Breast epithelium (tissue), 4 donors: ENCODE data around the gene BCAS1. TPM values are rescaled to one million over a fixed set of nuclear protein-coding genes. Genes with fewer than 3 reads are reported as not detected.
"Not testable (repeated sequence)": the region's sequence is repeated elsewhere in the genome, so short reads cannot be mapped to it uniquely, and the experiment has no call there.

Experiments
- DNase-seq, 2 donors: peaks; one replicate each; pipeline ENCODE4 v3.0.0-alpha.2; 2019; ENCODE audit warnings: low spot score in 2 of 2
- H3K27ac ChIP-seq, 2 donors: fragments of 200-600 bp; sonication (generic) in 1 of 2; one replicate each; pipeline ENCODE4 v1.5.1; 2016 to 2019; ENCODE audit warnings: mild to moderate bottlenecking in 1 of 2
- H3K27me3 ChIP-seq, 2 donors: fragments of 200-600 bp; sonication (generic) in 1 of 2; one replicate each; pipeline versions ENCODE4 v1.5.1 to v1.6.0; 2017 to 2019; ENCODE audit warnings: control low read depth in 1 of 2, mild to moderate bottlenecking in 1 of 2
- H3K36me3 ChIP-seq: fragments of 200-600 bp; one replicate; pipeline ENCODE4 v1.5.1; 2019
- H3K4me1 ChIP-seq, 2 donors: fragments of 200-600 bp; sonication (generic); one replicate each; pipeline ENCODE4 v1.5.1; 2016 to 2019; ENCODE audit warnings: control low read depth in 1 of 2
- H3K4me3 ChIP-seq, 3 donors: fragments of 200-600 bp; sonication (generic); 1 replicate in 2 of 3; 2 replicates in 1 of 3; pipeline ENCODE4 v1.5.1; 2016 to 2019; ENCODE audit warnings: mild to moderate bottlenecking in 3 of 3, moderate library complexity in 2 of 3
- H3K9me3 ChIP-seq, 2 donors: fragments of 200-600 bp; sonication (generic) in 1 of 2; one replicate each; pipeline ENCODE4 v1.5.1; 2016 to 2019; ENCODE audit warnings: control low read depth in 1 of 2
- CTCF ChIP-seq, 3 donors: fragments of 450-650 bp; IDR thresholded peaks; one replicate each; pipeline ENCODE4 v1.5.1; 2016 to 2017; ENCODE audit warnings: antibody characterized with exemption in 3 of 3, mild to moderate bottlenecking in 3 of 3, moderate library complexity in 3 of 3
- POLR2A ChIP-seq: fragments of 450-650 bp; IDR thresholded peaks from one replicate; pipeline ENCODE4 v1.6.1; 2016; ENCODE audit warnings: antibody characterized with exemption, mild to moderate bottlenecking, moderate library complexity
- POLR2AphosphoS5 ChIP-seq, 3 donors: sonication (generic); formaldehyde crosslinking; IDR thresholded peaks; one replicate each; pipeline ENCODE4 v1.6.1; 2017; ENCODE audit warnings: antibody characterized with exemption in 3 of 3
- intact Hi-C: fragments of 100-400 bp; cut with DNase I; formaldehyde crosslinking; loops from one replicate; pipeline ENCODE4 v1.15.1; 2023; ENCODE audit warnings: low total_unique reads
- total RNA-seq, 3 donors: library from RNA; depleted of rRNA; stranded (reverse); fragments of >200 nt; gene quantifications; one replicate each; pipeline ENCODE4 v1.1.0, GENCODE V29; 2016

BCAS1 gene
- total RNA-seq, 3 donors from 2014 or later: 0.98 to 3.1 TPM; not detected in 1

- H3K27ac ChIP-seq: no peak overlapping the region
- DNase-seq: no peak
- no peaks in the 10 kb centered on the region for H3K4me1 ChIP-seq
- H3K36me3 ChIP-seq: no peaks in the 10 kb centered on the region
- no peaks in the 10 kb centered on the region for H3K9me3 ChIP-seq
- no peaks in the 10 kb centered on the region for H3K27me3 ChIP-seq
- intact Hi-C loops: no loop called here
- H3K4me3 ChIP-seq: no peak overlapping the region
- TF ChIP-seq POLR2AphosphoS5 (IDR thresholded peaks at IDR 0.05): no peak
- TF ChIP-seq CTCF (IDR thresholded peaks at IDR 0.05): no peak
- TF ChIP-seq POLR2A: no peak
Observed at GRCh38 chr20:53980031-53980465, 90.3 kb downstream of the BCAS1 start.

- intact Hi-C loops: no loop called here
Observed at GRCh38 chr20:53978497-53978896, 91.9 kb downstream of the BCAS1 start.

GRCh38 chr20:53977391-53977790 is 93.0 kb downstream of the BCAS1 start:
- Histone ChIP-seq H3K4me1 (no peaks in the 10 kb centered on the region), H3K27me3 (no peaks in the 10 kb centered on the region), H3K4me3 (no peak overlapping the region), H3K36me3 (no peaks in the 10 kb centered on the region), H3K27ac (no peak overlapping the region), H3K9me3 (peaks cover 0 to 7% of the 10 kb centered on the region in 2 donors)
- intact Hi-C loops: no loop called here
- DNase-seq: no peak
- no peak for TF ChIP-seq CTCF (IDR thresholded peaks at IDR 0.05)
- no peak for TF ChIP-seq POLR2A
- no peak for TF ChIP-seq POLR2AphosphoS5 (IDR thresholded peaks at IDR 0.05)

More at GRCh38 chr20:53978497-53978896, 91.9 kb downstream of the BCAS1 start:
- Histone ChIP-seq H3K36me3 (no peaks in the 10 kb centered on the region), H3K27ac (no peak overlapping the region), H3K4me1 (no peaks in the 10 kb centered on the region), H3K9me3 (peaks cover 0 to 5% of the 10 kb centered on the region in 2 donors), H3K4me3 (no peak overlapping the region), H3K27me3 (no peaks in the 10 kb centered on the region)
- TF ChIP-seq CTCF (IDR thresholded peaks at IDR 0.05) (no peak), POLR2A (no peak), POLR2AphosphoS5 (IDR thresholded peaks at IDR 0.05) (no peak)
- DNase-seq: no peak

- no peak for DNase-seq
- TF ChIP-seq POLR2AphosphoS5 (IDR thresholded peaks at IDR 0.05): no peak
- no peak for TF ChIP-seq CTCF (IDR thresholded peaks at IDR 0.05)
- no peak for TF ChIP-seq POLR2A
- no peak overlapping the region for H3K27ac ChIP-seq
- no peaks in the 10 kb centered on the region for H3K27me3 ChIP-seq
- peaks cover 0 to 7% of the 10 kb centered on the region in 2 donors for H3K9me3 ChIP-seq
- H3K4me1 ChIP-seq: no peaks in the 10 kb centered on the region
- intact Hi-C loops: no loop called here
- no peaks in the 10 kb centered on the region for H3K36me3 ChIP-seq
- no peak overlapping the region for H3K4me3 ChIP-seq
Observed at GRCh38 chr20:53975761-53976160, 94.6 kb downstream of the BCAS1 start.

- Histone ChIP-seq H3K9me3 (peaks cover 0 to 7% of the 10 kb centered on the region in 2 donors), H3K4me1 (no peaks in the 10 kb centered on the region), H3K4me3 (no peak overlapping the region), H3K36me3 (no peaks in the 10 kb centered on the region), H3K27ac (no peak overlapping the region), H3K27me3 (no peaks in the 10 kb centered on the region)
- TF ChIP-seq POLR2A (no peak), POLR2AphosphoS5 (IDR thresholded peaks at IDR 0.05) (no peak), CTCF (IDR thresholded peaks at IDR 0.05) (no peak)
- no peak for DNase-seq
- intact Hi-C loops: no loop called here
Observed at GRCh38 chr20:53974785-53975555, 95.4 kb downstream of the BCAS1 start.

GRCh38 chr20:53973882-53974281 is 96.5 kb downstream of the BCAS1 start:
- H3K4me3 ChIP-seq, H3K27me3 ChIP-seq, intact Hi-C loops, H3K4me1 ChIP-seq, H3K9me3 ChIP-seq, H3K27ac ChIP-seq, DNase-seq, H3K36me3 ChIP-seq: not testable (repeated sequence)
